ENCODE measurements around the gene ARHGAP25.

The ARHGAP25 gene

DNA sequence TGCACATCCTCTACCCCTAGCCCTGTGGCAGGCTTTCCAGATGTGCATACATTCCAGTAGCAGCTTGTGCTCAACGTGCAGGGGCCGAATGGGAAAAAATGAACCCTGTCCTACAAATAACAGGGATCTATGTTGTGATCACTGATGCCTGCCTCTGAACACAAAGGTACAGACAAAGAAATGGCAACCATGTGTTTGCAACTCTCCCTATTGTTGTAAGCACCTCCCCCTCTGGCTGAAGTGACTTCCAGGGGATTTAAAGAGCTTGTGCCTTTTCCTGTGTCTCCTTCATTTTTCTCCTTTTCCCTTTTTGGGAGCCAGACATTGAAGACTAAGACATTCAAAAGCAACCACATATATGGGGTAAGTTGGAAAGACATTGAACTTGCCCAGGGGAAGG, 21.6 kb downstream of the ARHGAP25 start:
- Histone ChIP-seq H3K4me1 (ENCODE audit: control insufficient read depth, low read length) (peaks cover 18% of the 10 kb centered on the region), H3K27me3 (ENCODE audit: control insufficient read depth, low read length) (no peaks in the 10 kb centered on the region), H3K9me2 (replicated peaks; ENCODE audit: control insufficient read depth, low read length) (no peaks in the 10 kb centered on the region), H3K27ac (ENCODE audit: low read depth, low read length) (no peak overlapping the region), H3K4me3 (ENCODE audit: low read length) (no peak overlapping the region), H3F3A (ENCODE audit: control insufficient read depth, insufficient read depth) (peaks cover 4% of the 10 kb centered on the region; the same call in 1 of the 2 replicates), H3K9me3 (ENCODE audit: control insufficient read depth, insufficient read depth, low read length) (peaks cover 6% of the 10 kb centered on the region; the same call in 1 of the 2 replicates), H3K79me2 (ENCODE audit: control insufficient read depth, low read length) (peaks cover 22% of the 10 kb centered on the region), H3K36me3 (ENCODE audit: control insufficient read depth, low read length) (peaks cover 9% of the 10 kb centered on the region), H4K20me1 (ENCODE audit: control insufficient read depth, insufficient read depth, low read depth, low read length) (no peaks in the 10 kb centered on the region), H3K4me2 (ENCODE audit: low read length) (no peak overlapping the region)
- no peak for TF ChIP-seq EZH2phosphoT487 (IDR thresholded peaks at IDR 0.05; ENCODE audit: borderline replicate concordance, low read length)
- no peak for TF ChIP-seq CTCF (IDR thresholded peaks at IDR 0.05; ENCODE audit: low read depth, low read length, poor library complexity, severe bottlenecking)

DNA sequence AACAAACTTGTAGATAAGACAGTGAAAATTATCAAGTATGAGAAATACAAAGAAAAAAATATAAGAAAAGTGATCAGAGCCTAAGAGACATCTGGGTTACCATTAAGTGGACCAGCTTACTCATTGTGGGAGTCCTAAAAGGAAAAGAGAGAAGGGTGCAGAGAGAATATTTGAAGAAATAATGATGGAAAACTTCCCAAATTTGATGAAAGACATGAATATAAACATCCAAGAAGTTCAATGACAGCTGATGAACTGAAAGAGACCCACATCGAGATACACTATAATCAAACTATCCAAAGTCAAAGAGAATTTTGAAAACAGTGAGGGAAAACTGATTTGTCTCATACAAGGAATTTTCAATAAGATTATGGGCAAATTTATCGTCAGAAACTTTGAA, 22.5 kb downstream of the ARHGAP25 start:
- Histone ChIP-seq H4K20me1 (ENCODE audit: control insufficient read depth, insufficient read depth, low read depth, low read length) (no peaks in the 10 kb centered on the region), H3K79me2 (ENCODE audit: control insufficient read depth, low read length) (peaks cover 19% of the 10 kb centered on the region), H3K36me3 (ENCODE audit: control insufficient read depth, low read length) (peaks cover 9% of the 10 kb centered on the region), H3K9me3 (ENCODE audit: control insufficient read depth, insufficient read depth, low read length) (peaks cover 6% of the 10 kb centered on the region; the same call in 1 of the 2 replicates), H3K4me2 (ENCODE audit: low read length) (no peak overlapping the region), H3K4me1 (ENCODE audit: control insufficient read depth, low read length) (peaks cover 18% of the 10 kb centered on the region), H3F3A (ENCODE audit: control insufficient read depth, insufficient read depth) (peaks cover 8% of the 10 kb centered on the region; the same call in 1 of the 2 replicates), H3K27ac (ENCODE audit: low read depth, low read length) (no peak overlapping the region), H3K9me2 (replicated peaks; ENCODE audit: control insufficient read depth, low read length) (no peaks in the 10 kb centered on the region), H3K4me3 (ENCODE audit: low read length) (no peak overlapping the region), H3K27me3 (ENCODE audit: control insufficient read depth, low read length) (no peaks in the 10 kb centered on the region)
- no peak for TF ChIP-seq CTCF (IDR thresholded peaks at IDR 0.05; ENCODE audit: low read depth, low read length, poor library complexity, severe bottlenecking)
- no peak for TF ChIP-seq EZH2phosphoT487 (IDR thresholded peaks at IDR 0.05; ENCODE audit: borderline replicate concordance, low read length)

DNA sequence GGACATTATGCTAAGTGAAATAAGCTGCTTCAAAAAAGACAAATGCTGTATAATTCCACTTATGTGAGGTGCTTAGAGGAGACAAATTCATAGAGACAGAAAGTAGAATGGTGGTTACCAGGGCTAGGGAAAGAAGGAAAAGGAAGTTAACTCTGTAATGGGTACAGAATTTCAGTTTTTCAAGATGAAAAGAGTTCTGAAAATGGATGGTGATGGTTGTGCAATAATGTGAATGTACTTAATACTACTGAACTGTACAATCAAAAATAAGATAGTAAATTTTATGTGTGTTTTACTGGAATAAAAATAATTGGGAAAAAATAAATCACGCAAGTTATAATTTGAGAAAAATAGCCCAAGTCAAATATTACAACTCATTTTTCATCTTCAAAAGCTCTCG, 27.5 kb downstream of the ARHGAP25 start:
- Histone ChIP-seq H3F3A (ENCODE audit: control insufficient read depth, insufficient read depth) (peaks cover 24% of the 10 kb centered on the region), H4K20me1 (ENCODE audit: control insufficient read depth, insufficient read depth, low read depth, low read length) (no peaks in the 10 kb centered on the region), H3K27me3 (ENCODE audit: control insufficient read depth, low read length) (no peaks in the 10 kb centered on the region), H3K79me2 (ENCODE audit: control insufficient read depth, low read length) (peaks cover 13% of the 10 kb centered on the region), H3K4me1 (ENCODE audit: control insufficient read depth, low read length) (peaks cover 63% of the 10 kb centered on the region), H3K9me3 (ENCODE audit: control insufficient read depth, insufficient read depth, low read length) (no peaks in the 10 kb centered on the region), H3K36me3 (ENCODE audit: control insufficient read depth, low read length) (no peaks in the 10 kb centered on the region), H3K4me3 (ENCODE audit: low read length) (peak overlapping the region; percentile 41), H3K4me2 (ENCODE audit: low read length) (peak overlapping the region; percentile 58), H3K9me2 (replicated peaks; ENCODE audit: control insufficient read depth, low read length) (no peaks in the 10 kb centered on the region), H3K27ac (ENCODE audit: low read depth, low read length) (peak overlapping the region; percentile 59)
- TF ChIP-seq CTCF (IDR thresholded peaks at IDR 0.05; ENCODE audit: low read depth, low read length, poor library complexity, severe bottlenecking) (no peak), EZH2phosphoT487 (IDR thresholded peaks at IDR 0.05; ENCODE audit: borderline replicate concordance, low read length) (no peak)
